GDM1 (cell line): ENCODE results near the gene UNC13B.
"Not testable (repeated sequence)": the region's sequence is repeated elsewhere in the genome, so short reads cannot be mapped to it uniquely, and the experiment has no call there.

ENCODE experiments used
- DNase-seq: peaks from one replicate; lab custom pipeline; 2025; lab: John Stamatoyannopoulos, UW

Gene UNC13B

GRCh38 chr9:35161713-35162604 is at the start of gene UNC13B:
TSS of gene UNC13B (plus strand) at chr9:35162009. CDS start at chr9:35162284, 275 bp downstream.
- DNase-seq, result peak; percentile 76

GRCh38 chr9:35112257-35113020 is 49.4 kb upstream of the UNC13B start:
- no peak for DNase-seq

DNA sequence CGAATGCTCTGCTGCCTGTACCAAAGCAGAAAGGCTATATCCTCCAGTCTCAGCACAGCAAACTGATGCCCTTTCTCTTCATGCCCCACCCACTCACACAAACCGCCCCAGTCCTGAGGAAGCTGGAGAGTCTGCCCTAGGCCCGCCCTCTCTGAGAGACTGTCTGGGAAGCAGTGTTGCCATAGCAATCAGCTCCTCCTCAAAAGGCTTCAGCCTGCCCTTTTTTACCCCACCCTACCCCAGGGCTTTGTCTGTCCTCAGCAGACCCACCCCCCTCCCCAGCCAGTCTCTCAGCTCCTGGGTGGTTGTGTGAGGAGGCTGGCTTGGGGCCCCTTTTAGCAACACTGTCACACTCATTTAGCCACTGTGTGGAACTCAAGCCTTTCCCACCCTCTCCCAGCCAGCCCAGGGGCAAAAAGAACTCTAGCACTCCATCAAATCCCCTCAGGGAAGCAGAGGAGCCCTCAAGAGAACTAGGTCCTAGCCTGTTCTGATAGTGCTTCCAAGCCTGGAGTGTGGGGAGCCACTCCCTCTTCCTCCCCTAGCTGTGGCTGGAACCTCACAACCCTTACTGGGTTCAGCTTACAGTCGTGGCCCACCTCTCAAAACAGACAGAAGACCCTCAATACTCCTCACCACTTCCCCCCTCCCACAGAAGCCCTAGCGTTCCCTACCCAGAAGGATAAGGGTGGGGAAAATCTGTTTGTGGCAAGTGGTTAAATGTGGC is 47.5 kb upstream of the UNC13B start:
- DNase-seq, result peak; percentile 80

DNA sequence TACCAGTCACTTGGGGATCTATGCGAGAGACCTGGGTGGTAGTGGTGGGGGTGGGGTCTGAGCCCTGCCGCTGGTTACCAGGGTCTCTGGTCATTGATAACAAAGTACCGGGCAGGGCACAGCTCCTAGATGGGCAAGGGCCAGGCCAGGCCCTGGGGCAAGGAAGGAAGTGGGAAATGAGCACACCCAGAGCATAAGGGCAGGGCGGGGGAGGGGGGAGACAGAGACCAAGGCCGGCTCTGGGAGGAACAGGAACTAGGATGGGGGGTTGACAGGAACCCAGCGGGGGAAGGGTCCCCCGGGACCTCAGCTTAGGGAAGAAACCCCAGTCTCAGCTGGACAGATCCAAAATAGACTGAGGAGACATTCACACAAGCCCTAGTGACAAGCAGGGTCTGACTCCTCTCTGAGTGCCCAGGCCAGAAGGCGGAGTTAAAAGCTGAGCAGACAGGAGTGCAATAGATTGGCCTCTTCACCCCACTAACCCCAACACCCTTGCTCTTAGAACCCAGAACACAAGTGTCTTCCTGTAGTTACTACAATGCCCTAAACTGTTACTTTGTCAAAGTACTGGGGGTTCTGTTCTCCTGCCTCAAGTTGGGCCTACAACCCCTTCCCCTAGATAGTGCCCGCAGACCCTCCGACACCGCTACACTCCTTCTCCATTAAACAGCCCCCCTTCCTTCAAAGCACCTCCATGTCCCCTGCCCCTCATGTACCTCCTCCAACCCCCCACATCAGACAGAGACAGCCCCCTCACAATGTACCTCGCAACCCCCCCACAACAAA is 46.8 kb upstream of the UNC13B start:
- peak; percentile 69 for DNase-seq

DNA sequence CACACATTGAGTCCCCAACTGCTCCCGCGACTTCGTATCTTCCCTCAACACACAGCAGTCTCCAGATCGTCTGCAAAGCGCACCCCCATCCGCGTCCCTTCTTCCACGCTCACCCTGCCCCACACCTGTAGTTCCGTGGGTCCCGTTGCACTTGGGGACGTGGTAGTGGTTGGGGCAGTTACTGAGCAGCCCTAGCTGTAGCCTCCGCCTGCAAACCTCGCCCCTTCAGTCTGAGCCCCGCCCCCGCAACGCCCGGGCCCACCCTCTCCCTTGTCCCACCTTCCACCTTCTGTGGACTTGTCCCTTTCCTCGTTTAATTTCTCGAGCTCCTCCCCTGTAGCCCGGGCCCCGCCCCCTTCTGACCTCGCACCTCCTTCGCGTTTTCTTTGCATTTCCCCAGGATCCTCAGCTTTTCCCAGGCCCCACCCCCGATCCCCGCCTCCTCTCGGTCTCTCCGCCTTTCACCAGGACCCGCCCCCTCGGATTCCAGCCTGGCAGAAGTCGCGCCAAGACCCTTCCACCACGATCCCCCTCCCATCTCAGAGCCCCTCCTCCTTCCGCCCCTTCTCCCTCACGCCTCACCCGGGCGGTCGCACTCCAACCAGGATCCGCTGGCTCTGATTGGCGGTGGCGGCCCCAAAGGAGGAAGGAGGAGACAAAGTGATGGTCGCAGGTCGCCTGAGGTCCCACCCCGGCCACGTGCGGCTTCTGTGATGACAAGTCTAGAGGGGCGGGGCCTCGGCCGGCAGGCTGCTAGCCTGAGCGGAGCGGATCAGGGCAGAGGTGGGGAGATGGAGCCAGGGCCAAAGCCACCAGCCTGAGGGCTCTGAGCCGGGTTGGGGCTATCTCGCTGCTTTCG is 45.9 kb upstream of the UNC13B start, which contains the start of gene ATOSB:
ATOSB (minus strand) TSS at position 183 of the 859 bp plus-strand sequence. CDS start 7,588 bp downstream, outside the sequence.
- DNase-seq, result peak; percentile 98

- DNase-seq, result no peak
Measured at GRCh38 chr9:35116539-35116897, 45.3 kb upstream of the UNC13B start.

- DNase-seq, result peak; percentile 75
Measured at GRCh38 chr9:35116898-35117551, 44.8 kb upstream of the UNC13B start.

- DNase-seq, result no peak
Measured at GRCh38 chr9:35134920-35135319, 26.9 kb upstream of the UNC13B start.

DNA sequence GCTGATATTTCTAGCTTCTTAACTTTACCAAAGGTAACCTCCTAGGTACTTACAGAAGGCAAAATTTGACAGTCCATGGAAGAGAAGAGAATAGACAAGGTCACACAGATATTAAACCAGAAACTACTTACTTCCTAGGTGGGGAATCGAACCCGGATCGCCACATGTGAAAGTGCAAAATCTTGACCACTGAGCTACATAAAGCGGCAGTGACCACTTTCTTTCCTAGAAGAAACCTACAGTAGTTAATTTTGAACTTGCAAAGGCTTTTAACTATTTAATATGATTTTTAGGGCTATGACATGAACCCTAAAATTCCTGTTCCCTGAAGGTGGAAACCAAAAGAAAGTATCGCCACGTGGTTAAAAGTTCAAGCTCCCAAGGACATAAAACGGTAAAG is 25.8 kb upstream of the UNC13B start:
- no peak for DNase-seq

DNA sequence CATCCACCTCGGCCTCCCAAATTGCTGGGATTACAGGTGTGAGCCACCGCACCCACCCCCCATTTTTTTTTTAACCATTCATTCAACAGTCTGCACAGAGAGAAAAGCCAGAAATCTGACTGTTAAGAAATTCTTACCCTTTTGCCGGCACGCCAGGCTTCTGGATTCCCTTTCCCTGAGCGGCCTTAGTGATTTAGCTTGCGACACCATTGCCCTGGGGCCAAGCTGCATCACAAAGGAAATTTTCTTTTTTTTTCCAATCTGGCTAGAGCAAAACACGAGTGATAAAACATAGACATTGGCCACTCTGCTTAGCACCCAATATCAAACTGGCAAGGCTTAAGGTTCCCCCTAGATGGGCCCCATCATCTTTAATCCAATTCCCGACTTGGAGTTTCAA is 24.9 kb upstream of the UNC13B start:
- DNase-seq, result no peak

- no peak for DNase-seq
Measured at GRCh38 chr9:35140093-35140492, 21.7 kb upstream of the UNC13B start.

- DNase-seq, result no peak
Measured at GRCh38 chr9:35142037-35142436, 19.8 kb upstream of the UNC13B start.

GRCh38 chr9:35147941-35148563 is 13.8 kb upstream of the UNC13B start:
- not testable (repeated sequence) for DNase-seq

DNA sequence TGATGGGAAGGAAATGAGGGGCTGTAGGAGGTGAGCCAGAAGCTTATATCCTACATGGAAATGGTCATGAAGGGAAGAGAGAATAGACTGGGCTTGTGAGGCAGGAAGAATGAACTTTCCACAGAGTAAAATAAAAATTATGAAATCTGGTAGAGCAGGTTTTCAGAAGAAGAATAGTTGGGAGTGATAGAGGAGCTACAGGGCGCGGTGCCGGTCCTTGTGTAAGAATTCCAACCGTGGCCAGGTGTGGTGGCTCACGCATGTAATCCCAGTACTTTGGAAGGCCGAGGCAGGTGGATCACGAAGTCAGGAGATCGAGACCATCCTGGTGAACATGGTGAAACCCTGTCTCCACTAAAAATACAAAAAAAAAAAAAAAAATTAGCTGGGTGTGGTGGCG is 8.9 kb upstream of the UNC13B start:
- DNase-seq, result no peak

DNA sequence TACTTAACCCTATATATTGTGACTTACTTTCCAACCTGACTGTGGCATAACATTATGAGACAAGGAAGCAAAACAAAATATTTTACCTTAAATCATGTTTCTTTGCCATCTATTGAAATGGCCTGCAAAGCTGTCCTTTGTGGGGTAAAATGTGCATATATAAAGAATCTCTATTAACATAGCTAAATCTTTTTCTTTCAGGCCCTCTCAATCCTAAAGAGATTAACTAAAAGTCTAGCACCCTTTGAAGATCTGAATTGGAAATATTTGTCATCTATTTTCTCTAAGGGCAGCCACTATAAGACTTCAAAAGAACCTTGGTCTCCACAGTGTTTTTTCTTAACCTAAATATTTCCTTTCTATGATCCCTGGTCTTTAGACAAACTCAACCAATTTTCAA is 5.0 kb upstream of the UNC13B start:
- no peak for DNase-seq

- not testable (repeated sequence) for DNase-seq
Measured at GRCh38 chr9:35157836-35158235, 4.0 kb upstream of the UNC13B start.

DNA sequence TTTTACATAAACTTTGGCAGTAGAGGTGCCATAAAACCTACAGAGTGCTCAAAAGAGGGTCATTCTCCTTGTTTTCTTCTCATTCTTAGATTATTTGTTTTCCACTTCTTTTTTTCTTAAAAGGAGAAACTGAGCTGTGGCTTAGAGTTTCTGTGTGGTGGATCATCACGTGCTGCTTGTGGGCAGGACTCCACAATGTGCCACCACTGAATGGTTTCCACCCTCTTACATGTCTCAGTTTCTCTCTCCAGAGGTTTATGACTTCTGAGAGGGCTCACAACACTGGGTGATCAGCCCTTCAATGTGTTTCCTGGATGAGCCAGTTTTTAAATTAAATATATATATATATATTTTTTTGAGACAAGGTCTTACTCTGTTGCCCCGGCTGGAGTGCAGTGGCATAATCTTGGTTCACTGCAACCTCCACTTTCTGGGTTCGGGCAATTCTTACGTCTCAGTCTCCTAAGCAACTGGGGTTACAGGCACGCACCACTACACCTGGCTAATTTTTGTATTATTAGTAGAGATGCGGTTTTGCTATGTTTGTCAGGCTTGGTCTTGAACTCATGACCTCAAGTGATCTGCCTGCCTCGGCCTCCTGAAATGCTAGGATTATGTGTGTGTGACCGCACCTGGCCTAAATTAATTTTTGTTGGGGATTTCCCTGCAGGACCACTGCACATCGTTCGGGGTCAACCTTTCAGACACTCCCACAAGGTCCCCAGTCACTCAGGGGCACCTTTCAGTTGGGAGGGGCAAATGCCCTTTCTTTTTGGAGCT is 3.1 kb upstream of the UNC13B start:
- no peak for DNase-seq

- DNase-seq, result no peak
Measured at GRCh38 chr9:35162605-35163315, 951 bp downstream of the UNC13B start.
